Measurements from ENCODE around the gene HTR5A.

Gene HTR5A

DNA sequence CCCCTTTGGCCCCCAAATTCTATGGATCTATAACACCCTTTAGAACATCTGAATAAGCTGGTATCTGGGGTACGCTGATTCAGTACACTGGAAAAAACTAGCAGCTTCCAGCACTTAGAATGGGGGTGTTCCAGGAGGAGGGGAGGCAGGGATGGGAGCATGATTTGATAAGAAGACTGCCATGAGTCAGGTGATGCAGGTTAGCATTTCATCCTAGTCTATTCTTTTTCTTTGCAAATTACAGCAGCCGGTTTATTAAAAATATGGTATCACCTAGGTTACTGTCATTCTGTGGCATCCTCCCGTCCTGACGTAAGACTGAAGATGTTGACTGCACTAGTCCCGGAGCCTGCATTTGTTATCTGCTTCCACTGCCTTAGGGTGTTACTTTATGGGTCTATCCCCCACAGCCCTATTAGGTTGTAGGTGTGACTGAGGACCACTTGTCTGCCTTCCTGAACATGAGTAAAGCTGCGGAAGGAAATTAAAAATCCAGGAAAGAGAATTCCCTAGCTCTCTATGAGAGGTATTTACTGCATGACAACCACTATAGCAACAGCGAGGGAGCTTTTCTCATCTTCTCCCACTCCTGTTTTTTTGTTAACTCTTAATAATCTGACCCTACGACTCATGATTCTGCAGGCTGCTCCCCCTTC, 1.9 kb downstream of the HTR5A start:
- ATAC-seq = no peak
- TF ChIP-seq ZNF8 (CRISPR knock-in tag; IDR thresholded peaks at IDR 0.05) (no peak), ZC3H10 (CRISPR knock-in tag; IDR thresholded peaks at IDR 0.05) (no peak), ESRRG (CRISPR knock-in tag; IDR thresholded peaks at IDR 0.05) (no peak), CSDC2 (CRISPR knock-in tag; IDR thresholded peaks at IDR 0.05) (no peak), GLIS3 (CRISPR knock-in tag; IDR thresholded peaks at IDR 0.05) (no peak), RARB (CRISPR knock-in tag; IDR thresholded peaks at IDR 0.05) (no peak), BACH2 (CRISPR knock-in tag; IDR thresholded peaks at IDR 0.05; ENCODE audit: borderline replicate concordance) (no peak)

DNA sequence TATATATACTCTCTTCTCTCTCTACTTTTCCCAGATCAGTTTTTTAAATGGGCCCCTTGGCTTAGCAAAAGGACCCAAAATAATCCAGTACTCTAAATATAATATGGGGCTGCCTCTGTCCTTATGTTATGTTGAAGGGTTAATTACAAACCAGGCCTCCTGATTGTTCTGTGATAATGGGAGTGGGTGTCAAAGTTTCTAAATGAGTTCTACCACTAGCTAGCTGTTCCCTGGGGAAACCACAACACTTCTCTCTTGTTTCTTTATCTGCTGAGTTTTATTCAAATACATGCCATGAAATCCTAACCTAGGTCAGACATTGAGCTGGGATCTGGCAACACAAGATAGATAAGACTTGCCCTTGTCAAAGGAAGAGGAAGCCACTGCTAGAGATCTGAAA, 3.8 kb downstream of the HTR5A start:
- no peak for TF ChIP-seq RARB (CRISPR knock-in tag; IDR thresholded peaks at IDR 0.05)
- TF ChIP-seq SNAI2 (CRISPR knock-in tag; IDR thresholded peaks at IDR 0.05) = no peak
- TF ChIP-seq ARNTL (CRISPR knock-in tag; IDR thresholded peaks at IDR 0.05; ENCODE audit: borderline replicate concordance, low read depth) = no peak
- no peak for TF ChIP-seq ZC3H10 (CRISPR knock-in tag; IDR thresholded peaks at IDR 0.05)
- TF ChIP-seq OSR1 (CRISPR knock-in tag; IDR thresholded peaks at IDR 0.05) = no peak
- no peak for ATAC-seq

DNA sequence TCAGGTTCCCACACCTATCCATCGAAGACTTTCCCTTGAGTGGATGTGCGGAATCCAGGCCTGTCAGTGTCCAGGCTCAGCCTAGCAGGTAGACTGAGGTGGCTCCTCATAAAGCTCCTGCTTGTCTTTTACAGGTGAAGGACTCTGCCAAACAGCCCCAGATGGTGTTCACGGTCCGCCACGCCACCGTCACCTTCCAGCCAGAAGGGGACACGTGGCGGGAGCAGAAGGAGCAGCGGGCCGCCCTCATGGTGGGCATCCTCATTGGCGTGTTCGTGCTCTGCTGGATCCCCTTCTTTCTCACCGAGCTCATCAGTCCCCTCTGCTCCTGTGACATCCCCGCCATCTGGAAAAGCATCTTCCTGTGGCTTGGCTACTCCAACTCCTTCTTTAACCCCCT, 13.9 kb downstream of the HTR5A start:
- no peak for ATAC-seq
- TF ChIP-seq ZFP3 (CRISPR knock-in tag; IDR thresholded peaks at IDR 0.05) = no peak
- TF ChIP-seq TCF4 (CRISPR knock-in tag; IDR thresholded peaks at IDR 0.05; ENCODE audit: borderline replicate concordance) = no peak
- TF ChIP-seq SNAI2 (CRISPR knock-in tag; IDR thresholded peaks at IDR 0.05) = no peak
- no peak for TF ChIP-seq CSDC2 (CRISPR knock-in tag; IDR thresholded peaks at IDR 0.05)
- TF ChIP-seq OSR1 (CRISPR knock-in tag; IDR thresholded peaks at IDR 0.05) = no peak
- TF ChIP-seq, protein P1, sequence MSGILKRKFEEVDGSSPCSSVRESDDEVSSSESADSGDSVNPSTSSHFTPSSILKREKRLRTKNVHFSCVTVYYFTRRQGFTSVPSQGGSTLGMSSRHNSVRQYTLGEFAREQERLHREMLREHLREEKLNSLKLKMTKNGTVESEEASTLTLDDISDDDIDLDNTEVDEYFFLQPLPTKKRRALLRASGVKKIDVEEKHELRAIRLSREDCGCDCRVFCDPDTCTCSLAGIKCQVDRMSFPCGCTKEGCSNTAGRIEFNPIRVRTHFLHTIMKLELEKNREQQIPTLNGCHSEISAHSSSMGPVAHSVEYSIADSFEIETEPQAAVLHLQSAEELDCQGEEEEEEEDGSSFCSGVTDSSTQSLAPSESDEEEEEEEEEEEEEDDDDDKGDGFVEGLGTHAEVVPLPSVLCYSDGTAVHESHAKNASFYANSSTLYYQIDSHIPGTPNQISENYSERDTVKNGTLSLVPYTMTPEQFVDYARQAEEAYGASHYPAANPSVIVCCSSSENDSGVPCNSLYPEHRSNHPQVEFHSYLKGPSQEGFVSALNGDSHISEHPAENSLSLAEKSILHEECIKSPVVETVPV (CRISPR knock-in tag; IDR thresholded peaks at IDR 0.05) = no peak
- TF ChIP-seq ZNF565 (CRISPR knock-in tag; conservative IDR thresholded peaks at IDR 0.05; ENCODE audit: low read depth) = no peak
- TF ChIP-seq, protein P2, sequence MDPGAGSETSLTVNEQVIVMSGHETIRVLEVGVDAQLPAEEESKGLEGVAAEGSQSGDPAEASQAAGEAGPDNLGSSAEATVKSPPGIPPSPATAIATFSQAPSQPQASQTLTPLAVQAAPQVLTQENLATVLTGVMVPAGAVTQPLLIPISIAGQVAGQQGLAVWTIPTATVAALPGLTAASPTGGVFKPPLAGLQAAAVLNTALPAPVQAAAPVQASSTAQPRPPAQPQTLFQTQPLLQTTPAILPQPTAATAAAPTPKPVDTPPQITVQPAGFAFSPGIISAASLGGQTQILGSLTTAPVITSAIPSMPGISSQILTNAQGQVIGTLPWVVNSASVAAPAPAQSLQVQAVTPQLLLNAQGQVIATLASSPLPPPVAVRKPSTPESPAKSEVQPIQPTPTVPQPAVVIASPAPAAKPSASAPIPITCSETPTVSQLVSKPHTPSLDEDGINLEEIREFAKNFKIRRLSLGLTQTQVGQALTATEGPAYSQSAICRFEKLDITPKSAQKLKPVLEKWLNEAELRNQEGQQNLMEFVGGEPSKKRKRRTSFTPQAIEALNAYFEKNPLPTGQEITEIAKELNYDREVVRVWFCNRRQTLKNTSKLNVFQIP (CRISPR knock-in tag; IDR thresholded peaks at IDR 0.05; ENCODE audit: borderline replicate concordance, low read depth) = no peak
- TF ChIP-seq ARNTL (CRISPR knock-in tag; IDR thresholded peaks at IDR 0.05; ENCODE audit: borderline replicate concordance, low read depth) = no peak
- no peak for TF ChIP-seq ISL1 (CRISPR knock-in tag; IDR thresholded peaks at IDR 0.05)
- TF ChIP-seq, protein P3, sequence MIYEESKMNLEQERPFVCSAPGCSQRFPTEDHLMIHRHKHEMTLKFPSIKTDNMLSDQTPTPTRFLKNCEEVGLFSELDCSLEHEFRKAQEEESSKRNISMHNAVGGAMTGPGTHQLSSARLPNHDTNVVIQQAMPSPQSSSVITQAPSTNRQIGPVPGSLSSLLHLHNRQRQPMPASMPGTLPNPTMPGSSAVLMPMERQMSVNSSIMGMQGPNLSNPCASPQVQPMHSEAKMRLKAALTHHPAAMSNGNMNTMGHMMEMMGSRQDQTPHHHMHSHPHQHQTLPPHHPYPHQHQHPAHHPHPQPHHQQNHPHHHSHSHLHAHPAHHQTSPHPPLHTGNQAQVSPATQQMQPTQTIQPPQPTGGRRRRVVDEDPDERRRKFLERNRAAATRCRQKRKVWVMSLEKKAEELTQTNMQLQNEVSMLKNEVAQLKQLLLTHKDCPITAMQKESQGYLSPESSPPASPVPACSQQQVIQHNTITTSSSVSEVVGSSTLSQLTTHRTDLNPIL (CRISPR knock-in tag; IDR thresholded peaks at IDR 0.05; ENCODE audit: low read depth) = no peak
- TF ChIP-seq TOX (CRISPR knock-in tag; IDR thresholded peaks at IDR 0.05; ENCODE audit: borderline replicate concordance) = no peak

DNA sequence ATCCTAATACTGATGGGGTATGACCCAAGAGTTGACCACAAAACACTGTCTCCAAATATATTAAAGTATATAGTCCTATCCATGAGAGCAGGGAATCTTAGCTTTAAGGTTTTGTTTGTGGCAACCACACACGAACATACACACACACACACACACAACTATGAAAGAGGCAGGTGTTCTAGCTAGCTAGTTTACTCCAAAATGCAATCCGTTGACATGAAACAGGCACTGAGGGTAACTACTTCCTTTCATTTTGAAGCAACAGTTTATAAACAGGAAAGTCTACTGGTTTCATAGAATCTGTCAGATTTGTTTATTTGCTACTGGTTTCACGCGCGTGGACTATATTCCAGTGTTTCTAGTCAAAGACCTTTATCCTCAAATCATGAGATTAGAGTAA, 14.8 kb downstream of the HTR5A start:
- ATAC-seq = no peak
- no peak for TF ChIP-seq CSDC2 (CRISPR knock-in tag; IDR thresholded peaks at IDR 0.05)
- no peak for TF ChIP-seq ZNF8 (CRISPR knock-in tag; IDR thresholded peaks at IDR 0.05)
- TF ChIP-seq ZNF70 (CRISPR knock-in tag; IDR thresholded peaks at IDR 0.05) = no peak
- TF ChIP-seq, protein P4, sequence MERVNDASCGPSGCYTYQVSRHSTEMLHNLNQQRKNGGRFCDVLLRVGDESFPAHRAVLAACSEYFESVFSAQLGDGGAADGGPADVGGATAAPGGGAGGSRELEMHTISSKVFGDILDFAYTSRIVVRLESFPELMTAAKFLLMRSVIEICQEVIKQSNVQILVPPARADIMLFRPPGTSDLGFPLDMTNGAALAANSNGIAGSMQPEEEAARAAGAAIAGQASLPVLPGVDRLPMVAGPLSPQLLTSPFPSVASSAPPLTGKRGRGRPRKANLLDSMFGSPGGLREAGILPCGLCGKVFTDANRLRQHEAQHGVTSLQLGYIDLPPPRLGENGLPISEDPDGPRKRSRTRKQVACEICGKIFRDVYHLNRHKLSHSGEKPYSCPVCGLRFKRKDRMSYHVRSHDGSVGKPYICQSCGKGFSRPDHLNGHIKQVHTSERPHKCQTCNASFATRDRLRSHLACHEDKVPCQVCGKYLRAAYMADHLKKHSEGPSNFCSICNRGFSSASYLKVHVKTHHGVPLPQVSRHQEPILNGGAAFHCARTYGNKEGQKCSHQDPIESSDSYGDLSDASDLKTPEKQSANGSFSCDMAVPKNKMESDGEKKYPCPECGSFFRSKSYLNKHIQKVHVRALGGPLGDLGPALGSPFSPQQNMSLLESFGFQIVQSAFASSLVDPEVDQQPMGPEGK (CRISPR knock-in tag; IDR thresholded peaks at IDR 0.05; ENCODE audit: borderline replicate concordance) = no peak
- TF ChIP-seq TCF4 (CRISPR knock-in tag; IDR thresholded peaks at IDR 0.05; ENCODE audit: borderline replicate concordance) = no peak
- no peak for TF ChIP-seq SNAI2 (CRISPR knock-in tag; IDR thresholded peaks at IDR 0.05)
- TF ChIP-seq OSR1 (CRISPR knock-in tag; IDR thresholded peaks at IDR 0.05) = no peak

DNA sequence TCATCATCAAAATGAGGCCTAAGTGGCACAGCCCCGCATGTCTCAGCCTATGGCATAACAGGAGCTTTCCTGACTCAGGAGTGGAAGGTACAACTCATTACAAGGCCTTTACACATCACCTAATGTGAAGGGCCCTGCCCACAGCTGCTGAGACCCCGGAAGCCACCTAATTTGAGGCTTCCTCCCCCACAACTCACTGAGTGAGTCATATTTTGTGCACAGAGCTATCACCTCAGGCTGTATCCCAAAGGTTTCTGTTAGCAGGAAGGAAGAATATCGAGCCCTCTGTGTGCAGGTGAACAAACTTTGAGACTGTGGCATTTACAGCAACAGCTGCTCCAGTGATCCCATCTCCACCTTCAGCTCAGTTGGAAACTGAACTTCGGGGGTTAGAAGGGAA, 20.6 kb downstream of the HTR5A start:
- ATAC-seq = no peak
- no peak for TF ChIP-seq TOX (CRISPR knock-in tag; IDR thresholded peaks at IDR 0.05; ENCODE audit: borderline replicate concordance)
- TF ChIP-seq, protein P5, sequence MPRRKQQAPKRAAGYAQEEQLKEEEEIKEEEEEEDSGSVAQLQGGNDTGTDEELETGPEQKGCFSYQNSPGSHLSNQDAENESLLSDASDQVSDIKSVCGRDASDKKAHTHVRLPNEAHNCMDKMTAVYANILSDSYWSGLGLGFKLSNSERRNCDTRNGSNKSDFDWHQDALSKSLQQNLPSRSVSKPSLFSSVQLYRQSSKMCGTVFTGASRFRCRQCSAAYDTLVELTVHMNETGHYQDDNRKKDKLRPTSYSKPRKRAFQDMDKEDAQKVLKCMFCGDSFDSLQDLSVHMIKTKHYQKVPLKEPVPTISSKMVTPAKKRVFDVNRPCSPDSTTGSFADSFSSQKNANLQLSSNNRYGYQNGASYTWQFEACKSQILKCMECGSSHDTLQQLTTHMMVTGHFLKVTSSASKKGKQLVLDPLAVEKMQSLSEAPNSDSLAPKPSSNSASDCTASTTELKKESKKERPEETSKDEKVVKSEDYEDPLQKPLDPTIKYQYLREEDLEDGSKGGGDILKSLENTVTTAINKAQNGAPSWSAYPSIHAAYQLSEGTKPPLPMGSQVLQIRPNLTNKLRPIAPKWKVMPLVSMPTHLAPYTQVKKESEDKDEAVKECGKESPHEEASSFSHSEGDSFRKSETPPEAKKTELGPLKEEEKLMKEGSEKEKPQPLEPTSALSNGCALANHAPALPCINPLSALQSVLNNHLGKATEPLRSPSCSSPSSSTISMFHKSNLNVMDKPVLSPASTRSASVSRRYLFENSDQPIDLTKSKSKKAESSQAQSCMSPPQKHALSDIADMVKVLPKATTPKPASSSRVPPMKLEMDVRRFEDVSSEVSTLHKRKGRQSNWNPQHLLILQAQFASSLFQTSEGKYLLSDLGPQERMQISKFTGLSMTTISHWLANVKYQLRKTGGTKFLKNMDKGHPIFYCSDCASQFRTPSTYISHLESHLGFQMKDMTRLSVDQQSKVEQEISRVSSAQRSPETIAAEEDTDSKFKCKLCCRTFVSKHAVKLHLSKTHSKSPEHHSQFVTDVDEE (CRISPR knock-in tag; IDR thresholded peaks at IDR 0.05) = no peak
- no peak for TF ChIP-seq ZFP30 (CRISPR knock-in tag; IDR thresholded peaks at IDR 0.05)
- TF ChIP-seq TCF4 (CRISPR knock-in tag; IDR thresholded peaks at IDR 0.05; ENCODE audit: borderline replicate concordance) = no peak
- TF ChIP-seq, protein P4 (CRISPR knock-in tag; IDR thresholded peaks at IDR 0.05; ENCODE audit: borderline replicate concordance) = no peak
- TF ChIP-seq ZNF8 (CRISPR knock-in tag; IDR thresholded peaks at IDR 0.05) = no peak
- TF ChIP-seq GLIS3 (CRISPR knock-in tag; IDR thresholded peaks at IDR 0.05) = no peak
- no peak for TF ChIP-seq ZNF565 (CRISPR knock-in tag; conservative IDR thresholded peaks at IDR 0.05; ENCODE audit: low read depth)
- TF ChIP-seq ZNF70 (CRISPR knock-in tag; IDR thresholded peaks at IDR 0.05) = no peak
- TF ChIP-seq OSR1 (CRISPR knock-in tag; IDR thresholded peaks at IDR 0.05) = no peak
- no peak for TF ChIP-seq CSDC2 (CRISPR knock-in tag; IDR thresholded peaks at IDR 0.05)
- no peak for TF ChIP-seq ISL1 (CRISPR knock-in tag; IDR thresholded peaks at IDR 0.05)
- no peak for TF ChIP-seq ESRRG (CRISPR knock-in tag; IDR thresholded peaks at IDR 0.05)
- TF ChIP-seq SNAI2 (CRISPR knock-in tag; IDR thresholded peaks at IDR 0.05) = no peak

All from SK-N-SH treated with all-trans-retinoic acid at 6 μM for 48 hours (cell line).